Measurements from ENCODE around the gene PMEPA1.

Gene PMEPA1

DNA sequence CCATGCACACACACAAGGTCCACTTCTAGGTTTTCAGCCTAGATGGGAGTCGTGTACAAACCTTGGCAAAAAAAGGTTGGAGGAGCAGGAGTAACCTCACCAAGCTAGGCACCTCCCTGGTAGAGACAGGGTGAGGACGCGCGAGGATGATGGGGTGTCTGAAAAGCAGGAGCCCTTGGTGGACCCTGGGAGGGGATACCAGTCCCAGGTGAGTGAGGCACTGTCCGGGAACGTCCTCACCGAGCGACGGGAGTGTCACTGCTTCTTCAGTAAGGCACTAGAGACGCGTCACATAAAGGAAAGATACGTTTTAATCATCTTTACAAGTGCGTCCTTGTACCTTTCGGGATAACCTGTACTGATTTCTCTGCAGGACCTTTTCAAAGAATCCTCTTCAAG lies 60.2 kb downstream of the PMEPA1 start:
- no peaks in the 10 kb centered on the region for H3K9me3 ChIP-seq (ENCODE audit: control insufficient read depth, low read length)
- H3K9ac ChIP-seq, result no peak overlapping the region
- no peaks in the 10 kb centered on the region for H3K4me1 ChIP-seq
- no peaks in the 10 kb centered on the region for H3K27me3 ChIP-seq (ENCODE audit: control insufficient read depth, insufficient read depth, low read length)
- no peak overlapping the region for H2AFZ ChIP-seq
- H3K36me3 ChIP-seq (ENCODE audit: control insufficient read depth, insufficient read depth, low read length), result no peaks in the 10 kb centered on the region
- H3K79me2 ChIP-seq, result no peaks in the 10 kb centered on the region
- TF ChIP-seq CTCF (IDR thresholded peaks at IDR 0.05), result no peak
- no peak overlapping the region for H3K4me2 ChIP-seq (ENCODE audit: low read length)
- no peak overlapping the region for H3K27ac ChIP-seq
- no peak overlapping the region for H3K4me3 ChIP-seq (ENCODE audit: low read depth, low read length)

GRCh38 chr20:57648878-57649616 lies 60.8 kb downstream of the PMEPA1 start:
- H3K27ac ChIP-seq, result no peak overlapping the region
- no peaks in the 10 kb centered on the region for H3K79me2 ChIP-seq
- H3K4me1 ChIP-seq, result no peaks in the 10 kb centered on the region
- H3K9ac ChIP-seq, result no peak overlapping the region
- TF ChIP-seq CTCF (IDR thresholded peaks at IDR 0.05), result no peak
- H3K9me3 ChIP-seq (ENCODE audit: control insufficient read depth, low read length), result no peaks in the 10 kb centered on the region
- H3K4me3 ChIP-seq (ENCODE audit: low read depth, low read length), result no peak overlapping the region
- H3K36me3 ChIP-seq (ENCODE audit: control insufficient read depth, insufficient read depth, low read length), result no peaks in the 10 kb centered on the region
- no peak overlapping the region for H3K4me2 ChIP-seq (ENCODE audit: low read length)
- no peaks in the 10 kb centered on the region for H3K27me3 ChIP-seq (ENCODE audit: control insufficient read depth, insufficient read depth, low read length)
- no peak overlapping the region for H2AFZ ChIP-seq

GRCh38 chr20:57647933-57648785 lies 61.7 kb downstream of the PMEPA1 start:
- Histone ChIP-seq H2AFZ (no peak overlapping the region), H3K4me3 (ENCODE audit: low read depth, low read length) (no peak overlapping the region), H3K9me3 (ENCODE audit: control insufficient read depth, low read length) (no peaks in the 10 kb centered on the region), H3K9ac (no peak overlapping the region), H3K27me3 (ENCODE audit: control insufficient read depth, insufficient read depth, low read length) (no peaks in the 10 kb centered on the region), H3K79me2 (no peaks in the 10 kb centered on the region), H3K4me2 (ENCODE audit: low read length) (no peak overlapping the region), H3K36me3 (ENCODE audit: control insufficient read depth, insufficient read depth, low read length) (no peaks in the 10 kb centered on the region), H3K4me1 (no peaks in the 10 kb centered on the region), H3K27ac (no peak overlapping the region)
- TF ChIP-seq CTCF (IDR thresholded peaks at IDR 0.05), result no peak

GRCh38 chr20:57647006-57647932 lies 62.5 kb downstream of the PMEPA1 start:
- no peak overlapping the region for H3K9ac ChIP-seq
- H2AFZ ChIP-seq, result no peak overlapping the region
- H3K27ac ChIP-seq, result no peak overlapping the region
- no peaks in the 10 kb centered on the region for H3K4me1 ChIP-seq
- no peaks in the 10 kb centered on the region for H3K27me3 ChIP-seq (ENCODE audit: control insufficient read depth, insufficient read depth, low read length)
- no peak overlapping the region for H3K4me2 ChIP-seq (ENCODE audit: low read length)
- no peaks in the 10 kb centered on the region for H3K79me2 ChIP-seq
- H3K36me3 ChIP-seq (ENCODE audit: control insufficient read depth, insufficient read depth, low read length), result no peaks in the 10 kb centered on the region
- TF ChIP-seq CTCF (IDR thresholded peaks at IDR 0.05), result no peak
- no peaks in the 10 kb centered on the region for H3K9me3 ChIP-seq (ENCODE audit: control insufficient read depth, low read length)
- H3K4me3 ChIP-seq (ENCODE audit: low read depth, low read length), result no peak overlapping the region
